Activated T-cell treated with anti-CD3 and anti-CD28 coated beads, Interleukin-2, amount 50 U/mL, for 72 hours (primary cell): ENCODE measurements around the gene PRDX5. TPM values are rescaled to one million over a fixed set of nuclear protein-coding genes. Genes with fewer than 3 reads are reported as not detected.

Experiments
- ATAC-seq, 2 donors: fragments of 150-1000 bp; cut with Tn5 transposase; replicated peaks in 1 of 2; 2 replicates each; pipeline ENCODE4 v1.10.0; 2021; ENCODE audit warnings: moderate library complexity in 2 of 2, mild to moderate bottlenecking in 1 of 2
- DNase-seq, 2 donors: peaks; one replicate each; pipeline ENCODE4 v3.0.0; 2021 to 2022; ENCODE audit warnings: mixed read lengths in 1 of 2
- H3K27ac Mint-ChIP-seq: one replicate; pipeline ENCODE4 v1.8.0; 2022; ENCODE audit warnings: mild to moderate bottlenecking, moderate library complexity, mixed read lengths
- H3K27me3 Mint-ChIP-seq: one replicate; pipeline ENCODE4 v1.8.0; 2022; ENCODE audit warnings: low read depth, mixed read lengths
- H3K36me3 Mint-ChIP-seq, 2 donors: one replicate each; pipeline ENCODE4 v1.8.0; 2022; ENCODE audit warnings: mixed read lengths in 2 of 2, mild to moderate bottlenecking in 1 of 2; ENCODE audit not compliant: insufficient read depth in 2 of 2
- H3K4me1 Mint-ChIP-seq: one replicate; pipeline ENCODE4 v1.8.0; 2022; ENCODE audit warnings: low read depth, mixed read lengths
- H3K4me3 Mint-ChIP-seq, 2 donors: one replicate each; pipeline ENCODE4 v1.8.0; 2022; ENCODE audit warnings: mild to moderate bottlenecking in 2 of 2, mixed read lengths in 2 of 2, moderate library complexity in 2 of 2
- H3K9me3 Mint-ChIP-seq, 2 donors: one replicate each; pipeline ENCODE4 v1.8.0; 2022; ENCODE audit warnings: mixed read lengths in 2 of 2
- total RNA-seq, 2 donors: library from RNA; stranded (reverse); gene quantifications; one replicate each; pipeline ENCODE4 v1.2.3, GENCODE V29; 2022

The PRDX5 gene
- total RNA-seq, 2 donors from 2014 or later = 134 to 138 TPM

GRCh38 chr11:64343767-64344559 lies 26.0 kb downstream of the PRDX5 start:
- DNase-seq (peak in 1 of 2 donors; percentile 30), ATAC-seq (no peak)
- Mint-ChIP-seq H3K4me3 (no peak overlapping the region), H3K36me3 (peaks cover 4 to 15% of the 10 kb centered on the region in 2 donors), H3K9me3 (no peaks in the 10 kb centered on the region), H3K4me1 (peaks cover 45% of the 10 kb centered on the region), H3K27ac (no peak overlapping the region), H3K27me3 (no peaks in the 10 kb centered on the region)

- ATAC-seq = no peak
- no peak overlapping the region for H3K4me3 Mint-ChIP-seq
- peaks cover 4 to 11% of the 10 kb centered on the region in 2 donors for H3K36me3 Mint-ChIP-seq
- no peak for DNase-seq
- H3K9me3 Mint-ChIP-seq = no peaks in the 10 kb centered on the region
- no peaks in the 10 kb centered on the region for H3K27me3 Mint-ChIP-seq
- peaks cover 37% of the 10 kb centered on the region for H3K4me1 Mint-ChIP-seq
- no peak overlapping the region for H3K27ac Mint-ChIP-seq
Measured at GRCh38 chr11:64344787-64345186, 26.9 kb downstream of the PRDX5 start.

- Mint-ChIP-seq H3K27me3 (no peaks in the 10 kb centered on the region), H3K4me1 (peaks cover 21% of the 10 kb centered on the region), H3K27ac (no peak overlapping the region), H3K36me3 (peaks cover 4 to 12% of the 10 kb centered on the region in 2 donors), H3K9me3 (no peaks in the 10 kb centered on the region), H3K4me3 (no peak overlapping the region)
- no peak for ATAC-seq
- DNase-seq = no peak
Measured at GRCh38 chr11:64347193-64347867, 29.4 kb downstream of the PRDX5 start.

DNA sequence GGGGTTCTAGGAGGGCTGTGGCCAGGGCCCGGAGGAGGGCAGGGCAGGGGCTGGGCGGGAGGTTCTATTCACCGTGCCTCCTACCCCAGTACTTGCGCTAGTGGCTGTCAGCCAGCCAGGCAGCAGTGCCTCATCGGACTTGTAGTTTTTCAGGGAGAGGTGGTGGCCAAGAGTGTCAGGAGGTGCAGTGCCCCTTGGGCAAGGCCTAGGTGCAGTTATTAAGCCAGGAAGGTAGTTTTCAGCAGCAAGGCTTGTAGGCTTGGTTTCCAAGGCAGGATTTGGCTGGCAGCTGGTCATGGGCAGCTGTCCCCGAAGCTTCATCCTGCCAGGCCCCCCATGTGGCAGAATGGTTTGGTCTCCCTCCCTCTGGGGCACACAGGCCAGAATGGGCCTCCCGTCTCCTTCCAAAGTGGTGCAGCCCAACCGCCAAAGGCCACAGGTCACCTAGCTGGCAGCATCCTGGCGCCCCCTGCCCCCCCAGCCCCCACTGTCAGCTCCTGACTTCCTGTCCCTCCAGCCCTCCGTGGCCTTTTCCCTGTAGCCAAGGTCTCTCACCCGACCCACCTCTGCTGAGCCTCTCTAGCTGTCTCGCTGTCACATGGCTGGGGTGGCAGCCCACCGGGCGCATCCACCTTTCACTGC lies 30.6 kb downstream of the PRDX5 start:
- no peak for DNase-seq
- H3K9me3 Mint-ChIP-seq = no peaks in the 10 kb centered on the region
- no peak for ATAC-seq
- H3K4me1 Mint-ChIP-seq = peaks cover 13% of the 10 kb centered on the region
- H3K4me3 Mint-ChIP-seq = no peak overlapping the region
- no peaks in the 10 kb centered on the region for H3K27me3 Mint-ChIP-seq
- H3K27ac Mint-ChIP-seq = no peak overlapping the region
- peaks cover 4 to 12% of the 10 kb centered on the region in 2 donors for H3K36me3 Mint-ChIP-seq

- no peak overlapping the region for H3K4me3 Mint-ChIP-seq
- ATAC-seq (no peak), DNase-seq (no peak)
- H3K9me3 Mint-ChIP-seq = no peaks in the 10 kb centered on the region
- no peaks in the 10 kb centered on the region for H3K27me3 Mint-ChIP-seq
- peaks cover 4 to 12% of the 10 kb centered on the region in 2 donors for H3K36me3 Mint-ChIP-seq
- peaks cover 13% of the 10 kb centered on the region for H3K4me1 Mint-ChIP-seq
- H3K27ac Mint-ChIP-seq = no peak overlapping the region
Measured at GRCh38 chr11:64349025-64349387, 31.1 kb downstream of the PRDX5 start.

DNA sequence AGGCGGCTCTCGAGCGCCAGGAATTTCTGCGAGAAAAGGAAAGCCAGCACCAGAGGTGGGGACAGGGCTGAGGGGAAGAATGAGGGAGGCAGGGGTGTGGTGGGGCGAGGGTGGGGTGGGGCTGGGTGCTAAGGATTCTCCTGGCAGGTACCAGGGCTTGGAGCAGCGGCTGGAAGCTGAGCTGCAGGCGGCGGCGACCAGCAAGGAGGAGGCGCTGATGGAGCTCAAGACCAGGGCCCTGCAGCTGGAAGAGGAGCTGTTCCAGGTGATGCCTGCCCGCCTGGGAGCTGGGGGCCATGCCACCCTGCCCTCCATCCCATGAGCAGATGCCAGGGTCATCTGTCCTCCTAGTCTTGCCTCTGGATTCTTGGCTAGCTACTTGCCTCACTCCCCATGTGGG lies 31.5 kb downstream of the PRDX5 start:
- Mint-ChIP-seq H3K27me3 (no peaks in the 10 kb centered on the region), H3K4me3 (no peak overlapping the region), H3K9me3 (no peaks in the 10 kb centered on the region), H3K4me1 (peaks cover 13% of the 10 kb centered on the region), H3K27ac (no peak overlapping the region), H3K36me3 (peaks cover 4 to 12% of the 10 kb centered on the region in 2 donors)
- no peak for ATAC-seq
- DNase-seq = no peak

GRCh38 chr11:64351136-64351631 lies 33.3 kb downstream of the PRDX5 start:
- H3K27me3 Mint-ChIP-seq = no peaks in the 10 kb centered on the region
- no peak for DNase-seq
- peaks cover 2 to 6% of the 10 kb centered on the region in 2 donors for H3K36me3 Mint-ChIP-seq
- H3K4me3 Mint-ChIP-seq = no peak overlapping the region
- peak overlapping the region; percentile 20 for H3K27ac Mint-ChIP-seq
- ATAC-seq = no peak
- H3K9me3 Mint-ChIP-seq = no peaks in the 10 kb centered on the region
- peaks cover 13% of the 10 kb centered on the region for H3K4me1 Mint-ChIP-seq

GRCh38 chr11:64352099-64352994 lies 34.4 kb downstream of the PRDX5 start:
- H3K4me1 Mint-ChIP-seq = peaks cover 19% of the 10 kb centered on the region
- H3K27ac Mint-ChIP-seq = no peak overlapping the region
- ATAC-seq (no peak), DNase-seq (no peak)
- H3K27me3 Mint-ChIP-seq = no peaks in the 10 kb centered on the region
- no peaks in the 10 kb centered on the region for H3K9me3 Mint-ChIP-seq
- peaks cover under 1 to 5% of the 10 kb centered on the region in 2 donors for H3K36me3 Mint-ChIP-seq
- no peak overlapping the region for H3K4me3 Mint-ChIP-seq

GRCh38 chr11:64352995-64353714 lies 35.2 kb downstream of the PRDX5 start:
- DNase-seq = no peak
- Mint-ChIP-seq H3K27me3 (no peaks in the 10 kb centered on the region), H3K9me3 (no peaks in the 10 kb centered on the region), H3K4me3 (no peak overlapping the region), H3K36me3 (peaks cover 0 to 3% of the 10 kb centered on the region in 2 donors), H3K27ac (no peak overlapping the region), H3K4me1 (peaks cover 26% of the 10 kb centered on the region)
- ATAC-seq = no peak

- H3K4me1 Mint-ChIP-seq = peaks cover 28% of the 10 kb centered on the region
- H3K9me3 Mint-ChIP-seq = no peaks in the 10 kb centered on the region
- peaks cover 0 to 3% of the 10 kb centered on the region in 2 donors for H3K36me3 Mint-ChIP-seq
- H3K27me3 Mint-ChIP-seq = no peaks in the 10 kb centered on the region
- no peak overlapping the region for H3K4me3 Mint-ChIP-seq
- ATAC-seq = no peak
- DNase-seq = no peak
- H3K27ac Mint-ChIP-seq = no peak overlapping the region
Measured at GRCh38 chr11:64353715-64354506, 36.0 kb downstream of the PRDX5 start.

GRCh38 chr11:64355078-64355940 lies 37.4 kb downstream of the PRDX5 start:
- Mint-ChIP-seq H3K36me3 (peaks cover 0 to 3% of the 10 kb centered on the region in 2 donors), H3K4me1 (peaks cover 38% of the 10 kb centered on the region), H3K27ac (no peak overlapping the region), H3K4me3 (no peak overlapping the region), H3K27me3 (no peaks in the 10 kb centered on the region), H3K9me3 (no peaks in the 10 kb centered on the region)
- ATAC-seq (peak in 1 of 2 donors; percentile 25), DNase-seq (peak; percentile 50 to 67)
